Adrenal gland (tissue), 5 donors: ENCODE data around the gene MPP2.

Experiments used
- CTCF ChIP-seq, 6 experiments: fragments of 450-650 bp in 4 of 6; fragments of 200-600 bp in 2 of 6; sonication (generic) in 1 of 6; IDR thresholded peaks; 1 replicate in 5 of 6; 2 replicates in 1 of 6; pipeline versions ENCODE4 v1.5.1 to v1.8.0; 2016 to 2021; ENCODE audit warnings: antibody characterized with exemption in 6 of 6, mild to moderate bottlenecking in 2 of 6, moderate library complexity in 1 of 6
- POLR2A ChIP-seq, 2 donors: fragments of 450-650 bp; IDR thresholded peaks; one replicate each; pipeline ENCODE4 v1.6.1; 2017; ENCODE audit warnings: antibody characterized with exemption in 2 of 2, mild to moderate bottlenecking in 2 of 2, moderate library complexity in 1 of 2
- donor health status: DM: no; HTN: no; CAD: no.

DNA sequence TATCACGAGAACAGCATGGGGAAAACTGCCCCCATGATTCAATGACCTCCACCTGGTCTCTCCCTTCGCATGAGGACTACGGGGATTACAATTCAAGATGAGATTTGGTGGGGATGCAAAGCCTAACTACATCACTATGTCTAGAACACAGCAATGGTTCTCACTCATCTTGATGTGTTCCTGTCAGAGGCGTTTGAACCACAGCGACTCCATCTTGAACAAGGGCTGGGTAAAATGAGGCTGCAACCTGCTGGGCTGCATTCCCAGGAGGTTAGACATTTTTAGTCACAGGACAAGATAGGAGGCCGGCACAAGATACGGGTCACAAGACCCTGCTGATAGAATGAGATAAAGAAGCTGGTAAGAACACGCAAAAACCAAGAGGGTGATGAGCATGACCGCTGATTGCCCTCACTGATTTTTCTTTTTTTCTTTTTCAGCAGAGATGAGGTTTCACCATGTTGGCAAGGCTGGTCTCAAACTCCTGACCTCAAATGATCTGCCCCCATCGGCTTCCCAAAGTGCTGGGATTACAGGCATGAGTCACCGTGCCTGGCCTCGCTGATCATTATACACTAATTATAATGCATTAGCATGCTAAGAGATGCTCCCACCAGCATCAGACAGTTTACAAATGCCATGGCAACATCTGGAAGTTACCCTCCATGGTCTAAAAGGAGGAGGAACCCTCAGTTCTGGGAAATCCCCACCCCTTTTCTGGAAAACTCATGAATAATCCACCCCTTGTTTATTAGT lies 37.9 kb upstream of the MPP2 start:
- TF ChIP-seq CTCF (IDR thresholded peaks at IDR 0.05), result no peak
- no peak for TF ChIP-seq POLR2A (IDR thresholded peaks at IDR 0.05)
